Activated CD8-positive, alpha-beta memory T cell treated with anti-CD3 and anti-CD28 coated beads for 36 hours (primary cell): Measurements from ENCODE around the gene DPM3. TPM values are rescaled to one million over a fixed set of nuclear protein-coding genes. Genes with fewer than 3 reads are reported as not detected.
"Not testable (repeated sequence)": the region's sequence is repeated elsewhere in the genome, so short reads cannot be mapped to it uniquely, and the experiment has no call there.

Experiments
- CTCF ChIA-PET: fragments of 350-600 bp; sonication (Branson Sonifier 250); formaldehyde crosslinking; loops from one replicate; lab custom pipeline; 2021; ENCODE audit warnings: antibody characterized with exemption; lab: Charles Lee
- POLR2A ChIA-PET: fragments of 350-600 bp; sonication (Branson Sonifier 250); formaldehyde crosslinking; loops from one replicate; lab custom pipeline; 2021; ENCODE audit warnings: antibody characterized with exemption; lab: Charles Lee
- total RNA-seq, 2 experiments: library from RNA; stranded (reverse); gene quantifications; one replicate each; pipeline ENCODE4 v1.2.3, GENCODE V29; 2021

The DPM3 gene
- total RNA-seq, 2 experiments from 2014 or later: 31.3 to 32.0 TPM

GRCh38 chr1:155120253-155120652 is 20.1 kb downstream of the DPM3 start:
- ChIA-PET POLR2A (no interaction called here), CTCF (interaction anchor here (1.5 kb wide), 1 partner anchor 29 kb away, joined by 6 read pairs; no protein-coding TSS in a partner anchor)

- POLR2A ChIA-PET, CTCF ChIA-PET: not testable (repeated sequence)
These were observed 22.2 kb downstream of the DPM3 start for GRCh38 chr1:155118090-155118489.

GRCh38 chr1:155117610-155118009 is 22.7 kb downstream of the DPM3 start:
- POLR2A ChIA-PET: no interaction called here
- CTCF ChIA-PET: no interaction called here

GRCh38 chr1:155116113-155116764 is 24.1 kb downstream of the DPM3 start:
- ChIA-PET CTCF (interaction anchor here (0.5 to 1.3 kb wide), 3 partner anchors 25 to 226 kb away, joined by 3 to 6 read pairs (median 4); no protein-coding TSS in a partner anchor), POLR2A (no interaction called here)

DNA sequence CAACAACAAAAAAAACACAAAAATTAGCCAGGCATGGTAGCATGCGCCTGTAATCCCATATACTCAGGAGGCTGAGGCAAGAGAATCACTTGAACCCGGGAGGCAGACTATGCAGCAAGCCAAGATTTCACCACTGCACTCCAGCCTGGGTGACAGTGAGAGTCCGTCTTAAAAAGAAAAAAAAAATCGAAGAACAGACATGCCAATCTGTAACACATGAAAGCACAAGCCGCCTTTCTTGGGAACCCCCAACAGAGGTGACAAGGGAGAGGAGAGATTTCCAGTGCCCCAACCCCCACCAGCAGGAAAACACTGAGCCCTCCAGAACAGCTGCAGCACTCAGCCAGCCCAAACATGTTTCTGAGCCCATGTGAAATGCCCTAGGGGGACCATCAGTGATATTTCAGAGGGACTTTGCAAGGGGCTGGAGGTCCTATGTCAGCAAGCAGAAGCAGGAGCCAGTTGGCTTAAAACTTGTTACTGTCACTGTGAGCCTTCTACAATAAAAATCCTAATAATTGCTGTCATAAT is 26.8 kb downstream of the DPM3 start:
- CTCF ChIA-PET: interaction anchor here (0.7 to 2.2 kb wide), 3 partner anchors 22 to 54 kb away, joined by 3 to 6 read pairs (median 3); no protein-coding TSS in a partner anchor
- POLR2A ChIA-PET: no interaction called here

GRCh38 chr1:155110826-155111225 is 29.5 kb downstream of the DPM3 start:
- POLR2A ChIA-PET: no interaction called here
- CTCF ChIA-PET: no interaction called here

GRCh38 chr1:155110381-155110780 is 29.9 kb downstream of the DPM3 start:
- POLR2A ChIA-PET: no interaction called here
- CTCF ChIA-PET: no interaction called here

DNA sequence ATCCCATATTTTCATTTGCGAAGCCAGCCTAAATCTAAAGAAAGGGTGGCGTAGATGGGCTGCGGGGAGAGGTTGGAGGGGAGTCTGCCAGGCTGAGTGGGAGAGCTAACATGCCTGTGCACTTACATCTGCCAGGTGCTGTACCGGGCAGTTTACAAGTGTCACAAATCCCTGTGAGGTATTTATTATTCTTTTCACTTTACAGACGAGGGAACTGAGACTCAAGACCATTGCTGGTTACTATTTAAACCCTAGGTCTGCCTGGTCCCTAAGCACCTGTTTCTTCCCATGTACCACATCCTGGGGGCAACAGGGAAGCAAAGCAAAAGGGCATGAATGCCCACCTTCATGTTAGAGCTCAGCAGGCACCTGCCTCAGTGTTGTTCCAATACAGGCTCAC is 32.0 kb downstream of the DPM3 start:
- ChIA-PET POLR2A (no interaction called here), CTCF (interaction anchor here (0.9 kb wide), 1 partner anchor 17 kb away, joined by 3 read pairs; no protein-coding TSS in a partner anchor)

- POLR2A ChIA-PET: no interaction called here
- CTCF ChIA-PET: interaction anchor here (0.5 to 1.1 kb wide), 3 partner anchors 16 to 484 kb away, joined by 3 to 4 read pairs (median 3); no protein-coding TSS in a partner anchor
These were observed 32.7 kb downstream of the DPM3 start for GRCh38 chr1:155107309-155108264.

DNA sequence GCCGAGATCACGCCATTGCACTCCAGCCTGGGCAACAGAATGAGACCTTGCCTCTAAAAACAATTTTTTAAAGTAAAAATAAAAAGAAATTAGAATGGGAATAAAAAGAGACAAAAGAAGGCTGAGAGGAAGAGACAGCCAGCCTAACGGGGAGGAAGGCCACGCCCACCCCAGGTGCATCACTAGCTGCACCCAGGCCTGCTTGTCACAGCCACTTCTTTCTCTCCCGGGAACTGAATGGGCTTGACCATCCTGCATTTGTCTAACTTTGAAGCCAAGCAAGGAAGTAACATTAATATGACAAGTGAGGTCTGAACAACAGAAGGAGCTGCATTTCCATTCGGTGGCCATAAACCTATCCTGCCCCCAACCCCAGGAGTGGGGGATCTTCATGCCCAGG is 33.5 kb downstream of the DPM3 start:
- CTCF ChIA-PET: interaction anchor here (0.5 to 1.1 kb wide), 2 partner anchors 22 to 485 kb away, joined by 3 to 4 read pairs; no protein-coding TSS in a partner anchor
- POLR2A ChIA-PET: interaction anchor here (0.6 kb wide), 1 partner anchor 141 kb away, joined by 3 read pairs; no protein-coding TSS in a partner anchor

- POLR2A ChIA-PET: no interaction called here
- CTCF ChIA-PET: no interaction called here
These were observed 34.7 kb downstream of the DPM3 start for GRCh38 chr1:155105604-155106011.

GRCh38 chr1:155104605-155105534 is 35.5 kb downstream of the DPM3 start:
- ChIA-PET CTCF (interaction anchor here (1.0 kb wide), 1 partner anchor 13 kb away, joined by 3 read pairs; no protein-coding TSS in a partner anchor), POLR2A (no interaction called here)

GRCh38 chr1:155103325-155103724 is 37.0 kb downstream of the DPM3 start:
- ChIA-PET POLR2A (no interaction called here), CTCF (interaction anchor here (2.1 kb wide), 1 partner anchor 65 kb away, joined by 7 read pairs; no protein-coding TSS in a partner anchor)

DNA sequence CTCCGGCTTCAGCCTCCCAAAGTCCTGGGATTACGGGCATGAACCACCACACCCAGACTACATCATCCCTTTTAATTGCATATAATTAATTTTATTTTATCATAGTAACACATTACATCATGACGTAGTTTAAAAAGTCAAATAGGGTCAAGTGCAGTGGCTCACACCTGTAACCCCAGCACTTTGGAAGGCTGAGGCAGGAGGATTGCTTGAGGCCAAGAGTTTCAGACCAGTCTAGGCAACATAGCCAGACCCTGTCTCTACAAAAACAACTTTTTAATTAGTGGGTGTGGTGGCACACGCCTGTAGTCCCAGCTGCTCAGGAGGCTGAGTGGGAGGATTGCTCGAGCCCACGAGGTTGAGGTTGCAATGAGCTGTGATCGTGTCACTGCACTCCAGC is 41.0 kb downstream of the DPM3 start:
- POLR2A ChIA-PET: no interaction called here
- CTCF ChIA-PET: interaction anchor here (0.7 kb wide), 1 partner anchor 337 kb away, joined by 3 read pairs; no protein-coding TSS in a partner anchor

DNA sequence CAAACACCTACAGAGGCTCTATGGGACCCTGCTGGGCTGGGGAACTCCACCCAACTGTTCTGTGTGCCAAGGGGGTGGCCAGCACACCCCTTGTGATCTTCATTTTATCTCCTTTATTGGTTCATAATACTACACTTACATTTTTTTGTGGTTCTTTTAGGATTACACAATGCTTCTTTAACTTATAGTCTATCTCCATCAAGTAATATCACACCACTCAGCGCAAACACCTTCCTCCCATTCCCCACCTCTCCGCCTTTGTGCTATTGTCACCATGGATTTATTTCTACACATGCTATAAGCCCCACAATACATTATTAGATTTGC is 45.7 kb downstream of the DPM3 start:
- CTCF ChIA-PET: interaction anchor here (2.5 kb wide), 1 partner anchor 74 kb away, joined by 16 read pairs; no protein-coding TSS in a partner anchor
- POLR2A ChIA-PET: no interaction called here

DNA sequence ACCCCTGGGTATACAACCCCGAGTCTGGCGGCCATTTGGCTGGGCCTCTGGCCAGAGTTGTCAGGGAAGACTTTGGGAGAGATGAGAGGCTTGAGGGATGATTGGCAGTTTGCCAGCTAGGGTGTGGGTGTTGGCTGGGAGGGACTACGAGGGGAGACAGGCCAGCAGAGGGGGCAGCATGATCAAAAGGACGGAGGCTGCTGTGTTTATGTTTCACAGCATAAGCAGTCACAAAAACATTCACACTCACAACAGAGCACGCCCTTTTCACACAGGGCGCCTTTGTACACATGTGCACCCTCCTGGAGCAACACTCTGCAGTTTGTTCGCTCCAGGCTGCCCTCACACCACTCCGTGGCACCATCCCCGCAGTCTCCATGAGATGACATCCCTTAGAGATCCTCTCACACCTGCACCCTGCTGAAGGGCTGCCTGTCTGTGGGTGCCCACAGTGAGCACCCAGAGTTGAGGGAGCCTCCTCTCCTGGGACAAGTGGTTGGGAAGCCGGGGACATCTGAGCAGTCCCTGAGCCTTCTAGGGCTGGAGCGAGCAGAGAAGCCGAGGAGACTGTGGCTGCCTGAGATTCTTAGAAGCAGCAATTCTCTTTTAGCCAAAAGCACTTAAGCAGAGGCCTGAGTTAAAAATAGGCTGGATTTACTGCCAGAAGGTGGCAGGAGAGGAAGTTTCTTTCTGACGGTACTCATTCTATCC is 46.3 kb downstream of the DPM3 start:
- ChIA-PET CTCF (interaction anchor here (2.5 kb wide), 1 partner anchor 74 kb away, joined by 16 read pairs; no protein-coding TSS in a partner anchor), POLR2A (no interaction called here)

- CTCF ChIA-PET: interaction anchor here (1.1 to 5.3 kb wide), 9 partner anchors 12 to 368 kb away, joined by 3 to 78 read pairs (median 8); partner anchors contain the start of genes EFNA1, KRTCAP2, SLC50A1 and TRIM46
These were observed 47.7 kb downstream of the DPM3 start for GRCh38 chr1:155092641-155093040.

More at GRCh38 chr1:155092641-155093040, 47.7 kb downstream of the DPM3 start:
- POLR2A ChIA-PET: no interaction called here
